Stimulated activated memory B cell treated with anti-CD40 and anti-IgM and Interleukin-4, amounts not matched to agents 10 μg/mL and 1 μg/mL and 100 μg/mL, for 72 hours (primary cell): ENCODE data around the gene LPGAT1.
"Not testable (repeated sequence)": the region's sequence is repeated elsewhere in the genome, so short reads cannot be mapped to it uniquely, and the experiment has no call there.

Experiments used
- ATAC-seq: fragments of 150-1000 bp; cut with Tn5 transposase; 2 replicates; pipeline ENCODE4 v1.10.0; 2021
- H3K27ac Mint-ChIP-seq: one replicate; pipeline ENCODE4 v1.8.0; 2022; ENCODE audit warnings: mild to moderate bottlenecking, mixed read lengths
- H3K27me3 Mint-ChIP-seq: one replicate; pipeline ENCODE4 v1.8.0; 2022; ENCODE audit warnings: mixed read lengths
- H3K36me3 Mint-ChIP-seq: one replicate; pipeline ENCODE4 v1.8.0; 2022; ENCODE audit warnings: mixed read lengths
- H3K4me1 Mint-ChIP-seq: one replicate; pipeline ENCODE4 v1.8.0; 2022; ENCODE audit warnings: mixed read lengths
- H3K4me3 Mint-ChIP-seq: one replicate; pipeline ENCODE4 v1.8.0; 2022; ENCODE audit warnings: mild to moderate bottlenecking, moderate library complexity, mixed read lengths
- H3K9me3 Mint-ChIP-seq: one replicate; pipeline ENCODE4 v1.8.0; 2022; ENCODE audit warnings: mixed read lengths

LPGAT1 gene

GRCh38 chr1:211716555-211716954 is 114.0 kb downstream of the LPGAT1 start:
- H3K9me3 Mint-ChIP-seq, ATAC-seq, H3K27me3 Mint-ChIP-seq, H3K4me3 Mint-ChIP-seq, H3K27ac Mint-ChIP-seq, H3K36me3 Mint-ChIP-seq, H3K4me1 Mint-ChIP-seq: not testable (repeated sequence)

- peaks cover 13% of the 10 kb centered on the region for H3K4me1 Mint-ChIP-seq
- H3K4me3 Mint-ChIP-seq = no peak overlapping the region
- ATAC-seq = peak; percentile 45
- H3K27ac Mint-ChIP-seq = no peak overlapping the region
- H3K36me3 Mint-ChIP-seq = no peaks in the 10 kb centered on the region
- H3K9me3 Mint-ChIP-seq = peaks cover 4% of the 10 kb centered on the region
- H3K27me3 Mint-ChIP-seq = no peaks in the 10 kb centered on the region
These were observed 114.6 kb downstream of the LPGAT1 start for GRCh38 chr1:211715971-211716370.

GRCh38 chr1:211714154-211714553 is 116.4 kb downstream of the LPGAT1 start:
- H3K36me3 Mint-ChIP-seq = no peaks in the 10 kb centered on the region
- no peaks in the 10 kb centered on the region for H3K27me3 Mint-ChIP-seq
- no peak for ATAC-seq
- H3K9me3 Mint-ChIP-seq = no peaks in the 10 kb centered on the region
- H3K4me1 Mint-ChIP-seq = peaks cover 19% of the 10 kb centered on the region
- no peak overlapping the region for H3K4me3 Mint-ChIP-seq
- no peak overlapping the region for H3K27ac Mint-ChIP-seq

GRCh38 chr1:211713231-211713630 is 117.3 kb downstream of the LPGAT1 start:
- Mint-ChIP-seq H3K4me1 (peaks cover 19% of the 10 kb centered on the region), H3K4me3 (no peak overlapping the region), H3K9me3 (no peaks in the 10 kb centered on the region), H3K27ac (no peak overlapping the region), H3K27me3 (no peaks in the 10 kb centered on the region), H3K36me3 (no peaks in the 10 kb centered on the region)
- ATAC-seq = no peak

GRCh38 chr1:211711315-211711705 is 119.3 kb downstream of the LPGAT1 start:
- Mint-ChIP-seq H3K4me3 (no peak overlapping the region), H3K27me3 (no peaks in the 10 kb centered on the region), H3K4me1 (peaks cover 19% of the 10 kb centered on the region), H3K36me3 (no peaks in the 10 kb centered on the region), H3K27ac (no peak overlapping the region), H3K9me3 (no peaks in the 10 kb centered on the region)
- no peak for ATAC-seq

- H3K4me1 Mint-ChIP-seq = peaks cover 13% of the 10 kb centered on the region
- ATAC-seq = no peak
- H3K27me3 Mint-ChIP-seq = no peaks in the 10 kb centered on the region
- H3K4me3 Mint-ChIP-seq = no peak overlapping the region
- no peaks in the 10 kb centered on the region for H3K9me3 Mint-ChIP-seq
- no peaks in the 10 kb centered on the region for H3K36me3 Mint-ChIP-seq
- no peak overlapping the region for H3K27ac Mint-ChIP-seq
These were observed 119.8 kb downstream of the LPGAT1 start for GRCh38 chr1:211710566-211711314.

GRCh38 chr1:211708926-211709325 is 121.6 kb downstream of the LPGAT1 start:
- Mint-ChIP-seq H3K4me1 (peaks cover 10% of the 10 kb centered on the region), H3K36me3 (no peaks in the 10 kb centered on the region), H3K27me3 (no peaks in the 10 kb centered on the region), H3K27ac (no peak overlapping the region), H3K9me3 (no peaks in the 10 kb centered on the region), H3K4me3 (no peak overlapping the region)
- no peak for ATAC-seq

GRCh38 chr1:211708006-211708405 is 122.6 kb downstream of the LPGAT1 start:
- no peak for ATAC-seq
- Mint-ChIP-seq H3K4me1 (peaks cover 10% of the 10 kb centered on the region), H3K27ac (no peak overlapping the region), H3K9me3 (no peaks in the 10 kb centered on the region), H3K27me3 (no peaks in the 10 kb centered on the region), H3K4me3 (no peak overlapping the region), H3K36me3 (no peaks in the 10 kb centered on the region)

GRCh38 chr1:211705467-211706091 is 125.0 kb downstream of the LPGAT1 start:
- peaks cover 2% of the 10 kb centered on the region for H3K4me1 Mint-ChIP-seq
- H3K27me3 Mint-ChIP-seq = no peaks in the 10 kb centered on the region
- no peaks in the 10 kb centered on the region for H3K36me3 Mint-ChIP-seq
- H3K27ac Mint-ChIP-seq = no peak overlapping the region
- no peak for ATAC-seq
- H3K9me3 Mint-ChIP-seq = no peaks in the 10 kb centered on the region
- H3K4me3 Mint-ChIP-seq = no peak overlapping the region

- peaks cover 6% of the 10 kb centered on the region for H3K4me1 Mint-ChIP-seq
- ATAC-seq = no peak
- H3K27ac Mint-ChIP-seq = no peak overlapping the region
- no peaks in the 10 kb centered on the region for H3K27me3 Mint-ChIP-seq
- no peaks in the 10 kb centered on the region for H3K36me3 Mint-ChIP-seq
- no peaks in the 10 kb centered on the region for H3K9me3 Mint-ChIP-seq
- H3K4me3 Mint-ChIP-seq = no peak overlapping the region
These were observed 126.0 kb downstream of the LPGAT1 start for GRCh38 chr1:211704543-211704942.

GRCh38 chr1:211703812-211704537 is 126.6 kb downstream of the LPGAT1 start:
- Mint-ChIP-seq H3K4me3 (no peak overlapping the region), H3K27ac (no peak overlapping the region), H3K27me3 (no peaks in the 10 kb centered on the region), H3K36me3 (no peaks in the 10 kb centered on the region), H3K9me3 (no peaks in the 10 kb centered on the region), H3K4me1 (peaks cover 12% of the 10 kb centered on the region)
- no peak for ATAC-seq

- H3K9me3 Mint-ChIP-seq = no peaks in the 10 kb centered on the region
- ATAC-seq = no peak
These were observed 128.8 kb downstream of the LPGAT1 start for GRCh38 chr1:211701733-211702132.

GRCh38 chr1:211699059-211699458 is 131.5 kb downstream of the LPGAT1 start:
- no peaks in the 10 kb centered on the region for H3K27me3 Mint-ChIP-seq
- no peaks in the 10 kb centered on the region for H3K36me3 Mint-ChIP-seq
- H3K4me1 Mint-ChIP-seq = peaks cover 52% of the 10 kb centered on the region
- H3K9me3 Mint-ChIP-seq = no peaks in the 10 kb centered on the region
- ATAC-seq = no peak
- H3K27ac Mint-ChIP-seq = peak overlapping the region; percentile 38
- peak overlapping the region; percentile 34 for H3K4me3 Mint-ChIP-seq

More at GRCh38 chr1:211701733-211702132, 128.8 kb downstream of the LPGAT1 start:
- Mint-ChIP-seq H3K36me3 (no peaks in the 10 kb centered on the region), H3K4me1 (peaks cover 34% of the 10 kb centered on the region), H3K27ac (peak overlapping the region; percentile 7), H3K4me3 (no peak overlapping the region), H3K27me3 (no peaks in the 10 kb centered on the region)

GRCh38 chr1:211698161-211699026 is 132.2 kb downstream of the LPGAT1 start:
- H3K27me3 Mint-ChIP-seq = no peaks in the 10 kb centered on the region
- H3K4me3 Mint-ChIP-seq = peak overlapping the region; percentile 34
- H3K4me1 Mint-ChIP-seq = peaks cover 52% of the 10 kb centered on the region
- H3K9me3 Mint-ChIP-seq = no peaks in the 10 kb centered on the region
- peak; percentile 65 for ATAC-seq
- peak overlapping the region; percentile 38 for H3K27ac Mint-ChIP-seq
- H3K36me3 Mint-ChIP-seq = no peaks in the 10 kb centered on the region

- no peaks in the 10 kb centered on the region for H3K9me3 Mint-ChIP-seq
- H3K4me3 Mint-ChIP-seq = no peak overlapping the region
- ATAC-seq = peak; percentile 94
- H3K27ac Mint-ChIP-seq = peak overlapping the region; percentile 38
- no peaks in the 10 kb centered on the region for H3K27me3 Mint-ChIP-seq
- no peaks in the 10 kb centered on the region for H3K36me3 Mint-ChIP-seq
- H3K4me1 Mint-ChIP-seq = peaks cover 52% of the 10 kb centered on the region
These were observed 133.2 kb downstream of the LPGAT1 start for GRCh38 chr1:211697356-211697755.
